HT-29 (cell line): Measurements from ENCODE around the gene UBE2E2. TPM values are rescaled to one million over a fixed set of nuclear protein-coding genes. Genes with fewer than 3 reads are reported as not detected.
"Not testable (repeated sequence)": the region's sequence is repeated elsewhere in the genome, so short reads cannot be mapped to it uniquely, and the experiment has no call there.

Source experiments
- DNase-seq: peaks from one replicate; pipeline ENCODE4 v3.0.0-alpha.2; 2015; ENCODE audit warnings: low spot score
- total RNA-seq: library from RNA; depleted of rRNA; stranded (reverse); fragments of >200 nt; shearing (Covaris generic); gene quantifications from 2 replicates; pipeline ENCODE4 v1.2.3, GENCODE V29; 2014; rRNA removed

The UBE2E2 gene
- 5.9 and 8.2 TPM in 2 replicates for total RNA-seq

GRCh38 chr3:23202921-23203707 is at the start of gene UBE2E2:
UBE2E2 (plus strand) TSS chr3:23203327.
- peak; percentile 37 for DNase-seq

- DNase-seq: no peak
Observed at GRCh38 chr3:23153436-23153835, 49.7 kb upstream of the UBE2E2 start.

- no peak for DNase-seq
Observed at GRCh38 chr3:23157331-23157730, 45.8 kb upstream of the UBE2E2 start.

- no peak for DNase-seq
Observed at GRCh38 chr3:23159929-23160328, 43.2 kb upstream of the UBE2E2 start.

- DNase-seq: no peak
Observed at GRCh38 chr3:23161308-23161707, 41.8 kb upstream of the UBE2E2 start.

GRCh38 chr3:23161896-23162570 is 41.1 kb upstream of the UBE2E2 start:
- DNase-seq: no peak

GRCh38 chr3:23162934-23163333 is 40.2 kb upstream of the UBE2E2 start:
- DNase-seq: no peak

- DNase-seq: no peak
Observed at GRCh38 chr3:23164746-23165145, 38.4 kb upstream of the UBE2E2 start.

GRCh38 chr3:23165571-23165970 is 37.6 kb upstream of the UBE2E2 start:
- no peak for DNase-seq

- no peak for DNase-seq
Observed at GRCh38 chr3:23166276-23166675, 36.9 kb upstream of the UBE2E2 start.

- DNase-seq: no peak
Observed at GRCh38 chr3:23166845-23167244, 36.3 kb upstream of the UBE2E2 start.

GRCh38 chr3:23169551-23169950 is 33.6 kb upstream of the UBE2E2 start:
- DNase-seq: no peak

- DNase-seq: no peak
Observed at GRCh38 chr3:23170291-23170690, 32.8 kb upstream of the UBE2E2 start.

GRCh38 chr3:23172059-23172458 is 31.1 kb upstream of the UBE2E2 start:
- no peak for DNase-seq

- no peak for DNase-seq
Observed at GRCh38 chr3:23174426-23175039, 28.6 kb upstream of the UBE2E2 start.

- no peak for DNase-seq
Observed at GRCh38 chr3:23175341-23176083, 27.6 kb upstream of the UBE2E2 start.

- not testable (repeated sequence) for DNase-seq
Observed at GRCh38 chr3:23176839-23177238, 26.3 kb upstream of the UBE2E2 start.

- DNase-seq: no peak
Observed at GRCh38 chr3:23182996-23183513, 20.1 kb upstream of the UBE2E2 start.

GRCh38 chr3:23183731-23184130 is 19.4 kb upstream of the UBE2E2 start:
- peak; percentile 61 for DNase-seq

- DNase-seq: no peak
Observed at GRCh38 chr3:23185861-23186260, 17.3 kb upstream of the UBE2E2 start.

GRCh38 chr3:23189187-23189586 is 13.9 kb upstream of the UBE2E2 start:
- no peak for DNase-seq

- no peak for DNase-seq
Observed at GRCh38 chr3:23192816-23193215, 10.3 kb upstream of the UBE2E2 start.
